Measurements from ENCODE around the gene CILP. TPM values are rescaled to one million over a fixed set of nuclear protein-coding genes. Genes with fewer than 3 reads are reported as not detected.

Gene CILP
- total RNA-seq, 4 donors from 2014 or later, result 14.4 to 26.9 (median 17.8) TPM

DNA sequence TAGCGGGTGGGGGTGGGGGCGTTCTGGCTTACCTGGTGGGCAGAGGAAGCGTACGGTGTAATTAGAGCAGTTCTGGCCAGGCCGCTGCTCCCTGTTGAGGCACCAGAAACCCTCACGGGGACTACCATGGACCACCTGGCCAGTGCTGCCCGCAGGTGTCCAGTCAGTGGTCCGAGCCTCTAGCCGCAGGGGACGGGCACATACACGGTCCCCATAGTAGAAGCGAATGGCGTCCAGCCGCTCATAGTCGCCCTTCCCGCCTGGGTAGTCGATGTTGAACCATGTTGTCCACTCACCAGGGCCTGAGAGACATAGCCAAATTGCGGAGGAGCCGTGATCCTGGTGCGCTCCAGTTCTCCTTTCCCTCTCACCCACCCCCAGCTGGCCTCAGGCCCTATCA is 4.5 kb downstream of the CILP start:
- no peak for DNase-seq
- no peak overlapping the region for H3K27ac ChIP-seq
- H3K9me3 ChIP-seq, result no peaks in the 10 kb centered on the region
- H3K4me3 ChIP-seq, result no peak overlapping the region
- H3K27me3 ChIP-seq, result no peaks in the 10 kb centered on the region
- no peaks in the 10 kb centered on the region for H3K36me3 ChIP-seq
- no peak for TF ChIP-seq POLR2A (IDR thresholded peaks at IDR 0.05)
- TF ChIP-seq, protein P1, sequence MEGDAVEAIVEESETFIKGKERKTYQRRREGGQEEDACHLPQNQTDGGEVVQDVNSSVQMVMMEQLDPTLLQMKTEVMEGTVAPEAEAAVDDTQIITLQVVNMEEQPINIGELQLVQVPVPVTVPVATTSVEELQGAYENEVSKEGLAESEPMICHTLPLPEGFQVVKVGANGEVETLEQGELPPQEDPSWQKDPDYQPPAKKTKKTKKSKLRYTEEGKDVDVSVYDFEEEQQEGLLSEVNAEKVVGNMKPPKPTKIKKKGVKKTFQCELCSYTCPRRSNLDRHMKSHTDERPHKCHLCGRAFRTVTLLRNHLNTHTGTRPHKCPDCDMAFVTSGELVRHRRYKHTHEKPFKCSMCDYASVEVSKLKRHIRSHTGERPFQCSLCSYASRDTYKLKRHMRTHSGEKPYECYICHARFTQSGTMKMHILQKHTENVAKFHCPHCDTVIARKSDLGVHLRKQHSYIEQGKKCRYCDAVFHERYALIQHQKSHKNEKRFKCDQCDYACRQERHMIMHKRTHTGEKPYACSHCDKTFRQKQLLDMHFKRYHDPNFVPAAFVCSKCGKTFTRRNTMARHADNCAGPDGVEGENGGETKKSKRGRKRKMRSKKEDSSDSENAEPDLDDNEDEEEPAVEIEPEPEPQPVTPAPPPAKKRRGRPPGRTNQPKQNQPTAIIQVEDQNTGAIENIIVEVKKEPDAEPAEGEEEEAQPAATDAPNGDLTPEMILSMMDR (IDR thresholded peaks at IDR 0.05), result no peak
- H3K4me1 ChIP-seq, result no peaks in the 10 kb centered on the region

DNA sequence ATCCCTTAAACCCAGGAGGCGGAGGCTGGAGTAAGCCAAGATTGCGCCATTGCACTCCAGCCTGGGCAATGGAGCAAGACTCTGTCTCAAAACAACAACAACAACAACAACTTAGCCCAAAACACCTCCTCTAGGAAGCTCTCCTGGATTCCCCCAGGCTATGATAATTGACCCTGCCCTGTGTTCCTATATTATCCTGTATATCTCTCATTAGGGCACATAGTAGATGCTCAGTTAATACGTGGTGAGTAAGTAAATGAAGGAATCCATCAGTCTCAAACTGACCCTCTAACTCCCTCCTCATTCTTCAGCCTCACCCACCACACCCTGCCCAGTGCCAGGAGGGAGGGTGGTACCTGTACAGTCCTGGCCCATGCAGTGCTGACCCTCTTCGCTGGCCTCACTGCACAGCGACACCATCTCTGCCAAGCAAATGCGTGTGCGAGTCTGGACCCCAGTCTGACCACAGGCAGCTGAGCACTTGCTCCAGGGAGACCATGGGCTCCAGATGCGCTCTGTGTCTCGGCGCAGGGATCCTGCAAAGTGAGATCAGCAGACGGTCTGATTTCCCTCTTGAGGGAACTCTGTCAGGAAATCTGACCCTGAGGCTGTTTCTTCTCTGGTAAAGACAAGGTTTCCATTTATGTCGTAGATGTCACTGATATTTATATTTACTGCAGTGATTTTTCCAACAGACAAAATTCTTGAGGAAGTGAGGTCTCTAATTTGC is 6.2 kb downstream of the CILP start:
- H3K9me3 ChIP-seq, result no peaks in the 10 kb centered on the region
- H3K4me3 ChIP-seq, result no peak overlapping the region
- no peak for TF ChIP-seq POLR2A (IDR thresholded peaks at IDR 0.05)
- TF ChIP-seq, protein P1 (IDR thresholded peaks at IDR 0.05), result no peak
- no peaks in the 10 kb centered on the region for H3K36me3 ChIP-seq
- no peaks in the 10 kb centered on the region for H3K27me3 ChIP-seq
- DNase-seq, result no peak
- no peaks in the 10 kb centered on the region for H3K4me1 ChIP-seq
- no peak overlapping the region for H3K27ac ChIP-seq

DNA sequence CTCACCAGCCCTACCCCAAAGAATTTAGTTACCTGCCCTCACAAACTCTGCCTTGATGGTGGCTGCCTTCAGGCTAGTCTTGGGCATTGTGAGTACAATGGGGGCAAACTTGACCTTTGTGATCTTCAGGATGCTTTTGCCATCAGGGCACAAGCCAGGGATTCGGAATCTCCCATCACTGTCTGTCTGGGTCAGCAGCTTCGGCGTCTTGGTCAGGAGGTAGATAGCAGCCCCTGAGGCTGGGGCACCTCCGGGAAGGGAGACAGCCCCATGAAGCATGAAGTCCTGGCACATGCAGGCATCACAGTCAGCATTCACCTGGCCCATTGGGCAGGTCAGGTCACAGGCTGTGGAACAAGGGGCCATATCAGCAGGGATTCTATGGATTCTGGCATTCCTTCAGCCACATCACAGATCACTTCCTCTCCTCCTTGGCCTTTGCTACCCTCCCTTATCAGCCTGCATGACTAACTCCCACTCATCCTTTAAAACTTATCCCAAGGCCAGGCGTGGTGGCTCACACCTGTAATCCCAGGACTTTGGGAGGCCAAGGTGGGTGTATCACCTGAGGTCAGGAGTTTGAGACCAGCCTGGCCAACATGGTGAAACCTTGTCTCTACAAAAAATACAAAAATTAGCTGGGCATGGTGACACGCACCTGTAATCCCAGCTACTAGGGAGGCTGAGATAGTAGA is 6.9 kb downstream of the CILP start:
- Histone ChIP-seq H3K4me1 (no peaks in the 10 kb centered on the region), H3K27me3 (no peaks in the 10 kb centered on the region), H3K36me3 (no peaks in the 10 kb centered on the region), H3K4me3 (no peak overlapping the region), H3K9me3 (no peaks in the 10 kb centered on the region), H3K27ac (no peak overlapping the region)
- no peak for TF ChIP-seq POLR2A (IDR thresholded peaks at IDR 0.05)
- TF ChIP-seq, protein P1 (IDR thresholded peaks at IDR 0.05), result no peak
- no peak for DNase-seq

DNA sequence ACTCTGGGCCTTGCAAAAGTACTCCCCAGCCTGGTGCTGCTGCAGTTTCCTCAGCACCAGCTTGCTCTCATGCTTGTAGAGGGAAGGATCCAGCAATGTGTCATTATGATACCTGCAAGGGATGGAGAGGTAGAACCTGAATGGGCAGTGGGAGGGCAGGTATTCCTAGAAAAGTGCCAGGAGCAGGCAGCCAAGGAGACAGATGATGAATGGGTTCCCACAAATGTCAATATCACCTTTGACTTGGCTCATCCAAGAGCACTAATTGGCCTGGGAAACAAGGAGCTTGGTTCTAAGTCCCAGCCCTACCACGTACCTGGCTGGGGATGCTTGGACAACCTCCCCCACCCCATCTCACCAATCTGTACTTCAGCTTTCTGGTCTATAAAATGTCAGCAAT is 9.4 kb downstream of the CILP start:
- no peaks in the 10 kb centered on the region for H3K4me1 ChIP-seq
- H3K36me3 ChIP-seq, result no peaks in the 10 kb centered on the region
- TF ChIP-seq, protein P1 (IDR thresholded peaks at IDR 0.05), result no peak
- no peak for TF ChIP-seq POLR2A (IDR thresholded peaks at IDR 0.05)
- DNase-seq, result no peak
- no peaks in the 10 kb centered on the region for H3K9me3 ChIP-seq
- no peaks in the 10 kb centered on the region for H3K27me3 ChIP-seq
- H3K27ac ChIP-seq, result no peak overlapping the region
- H3K4me3 ChIP-seq, result no peak overlapping the region

DNA sequence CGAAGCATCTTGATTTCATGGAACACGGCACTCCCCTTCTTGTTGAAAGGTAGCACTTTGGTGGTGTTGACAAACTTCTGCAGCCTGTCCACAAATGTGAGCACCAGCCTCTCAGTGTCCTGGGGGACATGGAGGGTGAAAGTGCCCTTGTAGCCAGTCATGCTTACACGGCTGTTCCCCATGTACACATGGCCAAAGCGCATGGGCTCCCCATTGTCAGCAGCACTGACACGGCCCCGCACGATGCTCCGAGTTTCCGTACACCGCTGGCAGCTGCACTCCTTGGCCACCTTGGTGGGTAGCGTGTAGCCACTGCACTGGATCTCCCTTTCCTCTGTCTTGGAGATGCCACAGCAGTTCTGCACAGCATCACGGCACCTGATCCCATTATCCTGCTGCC is 12.7 kb downstream of the CILP start:
- no peak overlapping the region for H3K4me3 ChIP-seq
- no peaks in the 10 kb centered on the region for H3K36me3 ChIP-seq
- no peaks in the 10 kb centered on the region for H3K4me1 ChIP-seq
- peak in 1 of 3 donors; percentile 31 for DNase-seq
- TF ChIP-seq, protein P1 (IDR thresholded peaks at IDR 0.05), result no peak
- TF ChIP-seq POLR2A (IDR thresholded peaks at IDR 0.05), result no peak
- no peaks in the 10 kb centered on the region for H3K27me3 ChIP-seq
- no peaks in the 10 kb centered on the region for H3K9me3 ChIP-seq
- H3K27ac ChIP-seq, result no peak overlapping the region

All from Peyer's patch (tissue), 4 donors.